SK-N-SH (cell line): Measurements from ENCODE around the gene ZNF609. TPM values are rescaled to one million over a fixed set of nuclear protein-coding genes. Genes with fewer than 3 reads are reported as not detected.

Experiments
- CTCF ChIA-PET: fragments of 300-600, 350-600 bp; formaldehyde crosslinking; extraction: SDS; loops from one replicate; lab custom pipeline; 2021; lab: Yijun Ruan, JAX
- POLR2A ChIA-PET: fragments of 350-600 bp; sonication (Branson Sonifier 250); formaldehyde crosslinking; extraction: SDS; loops from one replicate; lab custom pipeline; 2020; ENCODE audit warnings: antibody characterized with exemption, inconsistent platforms; lab: Yijun Ruan, JAX
- DNase-seq: peaks from one replicate; pipeline ENCODE4 v3.0.0; 2012
- H2AFZ ChIP-seq: fragments of 200-600 bp; sonication (generic); 2 replicates; pipeline ENCODE4 v1.8.1; 2016; ENCODE audit warnings: antibody characterized with exemption, mild to moderate bottlenecking, low read depth
- H3F3A ChIP-seq: fragments of 200-600 bp; sonication (generic); replicated peaks from 2 replicates; pipeline ENCODE3; 2016; ENCODE audit warnings: antibody characterized with exemption, mild to moderate bottlenecking; ENCODE audit not compliant: insufficient read depth
- H3K27ac ChIP-seq, 2 experiments: fragments of 200-500 bp in 1 of 2; fragments of 200-600 bp in 1 of 2; sonication (Bioruptor generic) in 1 of 2; sonication (generic), shearing (Covaris generic) in 1 of 2; 2 replicates each; pipeline versions ENCODE4 v1.5.1 to v1.6.1; 2014 to 2016; ENCODE audit warnings: low read depth in 2 of 2, inconsistent platforms in 1 of 2, low read length in 1 of 2, mild to moderate bottlenecking in 1 of 2, mixed read lengths in 1 of 2
- H3K27me3 ChIP-seq: fragments of 200-600 bp; sonication (generic), shearing (Covaris generic); 2 replicates; pipeline ENCODE4 v1.6.1; 2016; ENCODE audit warnings: mixed run types; ENCODE audit not compliant: insufficient read depth
- H3K36me3 ChIP-seq, 2 experiments: fragments of 200-500 bp in 1 of 2; fragments of 200-600 bp in 1 of 2; sonication (Bioruptor generic) in 1 of 2; sonication (generic) in 1 of 2; replicated peaks in 1 of 2; 2 replicates each; pipeline versions ENCODE3 to v1.5.1; 2014 to 2016; ENCODE audit warnings: low read length in 1 of 2, mild to moderate bottlenecking in 1 of 2; ENCODE audit not compliant: insufficient read depth in 2 of 2, control insufficient read depth in 1 of 2
- H3K4me1 ChIP-seq, 2 experiments: fragments of 200-500 bp in 1 of 2; fragments of 200-600 bp in 1 of 2; sonication (Bioruptor generic) in 1 of 2; sonication (generic), shearing (Covaris generic) in 1 of 2; 2 replicates each; pipeline versions ENCODE4 v1.5.1 to v1.6.1; 2014 to 2016; ENCODE audit warnings: low read depth in 1 of 2, low read length in 1 of 2, mixed run types in 1 of 2; ENCODE audit not compliant: insufficient read depth in 2 of 2, control insufficient read depth in 1 of 2
- H3K4me2 ChIP-seq: fragments of 200-600 bp; sonication (generic), shearing (Covaris generic); 2 replicates; pipeline ENCODE4 v1.6.1; 2017; ENCODE audit warnings: mixed run types
- H3K4me3 ChIP-seq, 2 experiments: fragments of 200-500 bp in 1 of 2; fragments of 200-600 bp in 1 of 2; sonication (Bioruptor generic) in 1 of 2; sonication (generic), shearing (Covaris generic) in 1 of 2; 2 replicates each; pipeline versions ENCODE4 v1.5.1 to v1.8.1; 2014 to 2016; ENCODE audit warnings: low read depth in 2 of 2, inconsistent platforms in 1 of 2, low read length in 1 of 2, mild to moderate bottlenecking in 1 of 2, mixed read lengths in 1 of 2, moderate library complexity in 1 of 2
- H3K79me2 ChIP-seq: fragments of 200-600 bp; sonication (generic); 2 replicates; pipeline ENCODE4 v1.8.1; 2017; ENCODE audit warnings: mild to moderate bottlenecking; ENCODE audit not compliant: insufficient read depth
- H3K9ac ChIP-seq: fragments of 200-600 bp; sonication (generic); 2 replicates; pipeline ENCODE4 v1.6.1; 2017; ENCODE audit warnings: mixed run types
- H3K9me2 ChIP-seq: fragments of 200-600 bp; sonication (generic); 2 replicates; pipeline ENCODE4 v1.6.1; 2017; ENCODE audit warnings: mixed run types
- H3K9me3 ChIP-seq: fragments of 200-600 bp; sonication (generic); 2 replicates; pipeline ENCODE4 v1.6.1; 2017; ENCODE audit warnings: mixed run types, mild to moderate bottlenecking, moderate library complexity
- H4K20me1 ChIP-seq: fragments of 200-600 bp; sonication (generic); 2 replicates; pipeline ENCODE4 v1.6.1; 2017; ENCODE audit warnings: mild to moderate bottlenecking, mixed run types; ENCODE audit not compliant: insufficient read depth
- CHD2 ChIP-seq: fragments of 150-350 bp; IDR thresholded peaks from 2 replicates; pipeline ENCODE4 v1.6.1; 2018; ENCODE audit warnings: low read length; ENCODE audit not compliant: partially characterized antibody
- ELF1 ChIP-seq: IDR thresholded peaks from 2 replicates; pipeline ENCODE4 v1.4.0; 2012
- EP300 ChIP-seq, 2 experiments: IDR thresholded peaks; 2 replicates each; pipeline versions ENCODE4 v1.4.0 to v1.6.1; 2012; ENCODE audit warnings: borderline replicate concordance in 1 of 2, low read depth in 1 of 2, low read length in 1 of 2
- EZH2phosphoT487 ChIP-seq: fragments of 200-600 bp; sonication (generic); IDR thresholded peaks from 2 replicates; pipeline ENCODE4 v1.6.1; 2017; ENCODE audit warnings: low read depth, mixed run types, mild to moderate bottlenecking, antibody characterized with exemption, moderate library complexity, borderline replicate concordance
- FOSL2 ChIP-seq: IDR thresholded peaks from 2 replicates; pipeline ENCODE4 v1.4.0; 2012; ENCODE audit warnings: low read depth, mild to moderate bottlenecking, moderate library complexity, borderline replicate concordance
- GATA2 ChIP-seq: sonication (generic); formaldehyde crosslinking; IDR thresholded peaks from 2 replicates; pipeline ENCODE4 v1.5.0; 2020; ENCODE audit warnings: mild to moderate bottlenecking, missing genetic modification reagents
- JUND ChIP-seq: IDR thresholded peaks from 2 replicates; pipeline ENCODE4 v1.4.0; 2012
- MAX ChIP-seq: IDR thresholded peaks from 2 replicates; pipeline ENCODE4 v1.4.0; 2012; ENCODE audit warnings: low read depth
- PBX3 ChIP-seq: IDR thresholded peaks from 2 replicates; pipeline ENCODE4; 2012
- POLR2AphosphoS5 ChIP-seq: IDR thresholded peaks from 2 replicates; pipeline ENCODE4 v1.6.1; 2012; ENCODE audit warnings: low read depth, low read length
- REST ChIP-seq: IDR thresholded peaks from 2 replicates; pipeline ENCODE4 v1.6.1; 2012; ENCODE audit warnings: mild to moderate bottlenecking, low read depth, low read length, moderate library complexity
- SIN3A ChIP-seq: IDR thresholded peaks from 2 replicates; pipeline ENCODE4 v1.6.1; 2012; ENCODE audit warnings: low read depth, mild to moderate bottlenecking, low read length, moderate library complexity, borderline replicate concordance
- TAF1 ChIP-seq: IDR thresholded peaks from 2 replicates; pipeline ENCODE4 v1.6.1; 2012; ENCODE audit warnings: low read depth, mild to moderate bottlenecking, low read length, moderate library complexity, borderline replicate concordance
- TCF12 ChIP-seq: IDR thresholded peaks from 2 replicates; pipeline ENCODE4 v1.4.0; 2012
- TEAD4 ChIP-seq: IDR thresholded peaks from 2 replicates; pipeline ENCODE4 v1.4.0; 2012; ENCODE audit warnings: mild to moderate bottlenecking, borderline replicate concordance; ENCODE audit not compliant: insufficient read depth
- USF2 ChIP-seq: fragments of 150-350 bp; IDR thresholded peaks from 2 replicates; pipeline ENCODE4 v1.6.1; 2017; ENCODE audit warnings: antibody characterized with exemption, low read length, low read depth, borderline replicate concordance
- YY1 ChIP-seq: IDR thresholded peaks from 2 replicates; pipeline ENCODE4 v1.4.0; 2012; ENCODE audit warnings: low read depth, mild to moderate bottlenecking
- WGBS: methylation state at CpG from one replicate; pipeline ENCODE4 v1.1.6; 2017; ENCODE audit warnings: low lambda C conversion rate; 5-methylcytosine and 5-hydroxymethylcytosine counted together
- polyA plus RNA-seq, 3 experiments: library from polyadenylated mRNA; depleted of rRNA; stranded (reverse); fragments of >200 nt; gene quantifications; 2 replicates each; pipeline ENCODE4 v1.2.3, GENCODE V29; 2012

ZNF609 gene
- polyA plus RNA-seq, 1 of the 3 experiments (the other 2 are of a cell fraction): 12.6 TPM

GRCh38 chr15:64527263-64527984 is 67.0 kb downstream of the ZNF609 start:
- no peak overlapping the region for H3K9ac ChIP-seq
- H3K79me2 ChIP-seq: peaks cover 99% of the 10 kb centered on the region
- no peaks in the 10 kb centered on the region for H3K9me3 ChIP-seq
- 87% methylated on average over 4 of the region's 4 CpGs for WGBS
- POLR2A ChIA-PET: no interaction called here
- peaks cover 0 to 4% of the 10 kb centered on the region in 2 experiments for H3K36me3 ChIP-seq
- no peaks in the 10 kb centered on the region for H3K27me3 ChIP-seq
- no peak overlapping the region for H3K4me3 ChIP-seq
- H3K27ac ChIP-seq: peak overlapping the region in 1 of 2 experiments; percentile 75; a peak in 2 of 4 replicates
- peaks cover 38% of the 10 kb centered on the region for H3F3A ChIP-seq
- no peak overlapping the region for H2AFZ ChIP-seq
- H3K4me1 ChIP-seq: peaks cover 0 to 26% of the 10 kb centered on the region in 2 experiments; a peak in 2 of 4 replicates
- H3K9me2 ChIP-seq: no peaks in the 10 kb centered on the region
- peaks cover 15% of the 10 kb centered on the region; the same call in 1 of the 2 replicates for H4K20me1 ChIP-seq
- TF ChIP-seq JUND (peak; percentile 43; the same call in 1 of the 2 replicates), FOSL2 (peak; percentile 73), EP300 (IDR thresholded peaks at IDR 0.05; ENCODE audit: borderline replicate concordance in 1 of 2, low read depth in 1 of 2, low read length in 1 of 2) (no peak), SIN3A (0 out of 2 replicates have a peak, but pooled peaks have one; percentile 38), TCF12 (peak; percentile 77)
- DNase-seq: no peak
- CTCF ChIA-PET: no interaction called here
- peak overlapping the region; percentile 36; the same call in 1 of the 2 replicates for H3K4me2 ChIP-seq

- Histone ChIP-seq H3K79me2 (peaks cover 99% of the 10 kb centered on the region), H3K4me3 (no peak overlapping the region), H3K9ac (no peak overlapping the region), H2AFZ (no peak overlapping the region), H3F3A (peaks cover 36% of the 10 kb centered on the region), H3K9me2 (no peaks in the 10 kb centered on the region), H3K4me2 (no peak overlapping the region), H3K27ac (no peak overlapping the region), H3K27me3 (no peaks in the 10 kb centered on the region), H3K9me3 (no peaks in the 10 kb centered on the region), H3K4me1 (peaks cover 0 to 23% of the 10 kb centered on the region in 2 experiments; a peak in 1 of 4 replicates), H4K20me1 (peaks cover 9% of the 10 kb centered on the region; the same call in 1 of the 2 replicates), H3K36me3 (peaks cover 0 to 4% of the 10 kb centered on the region in 2 experiments)
- no peak for TF ChIP-seq TAF1
- no peak for TF ChIP-seq PBX3
- no peak for TF ChIP-seq REST
- TF ChIP-seq CHD2: no peak
- no peak for TF ChIP-seq SIN3A
- no peak for TF ChIP-seq TCF12
- no peak for TF ChIP-seq MAX
- TF ChIP-seq EZH2phosphoT487: no peak
- TF ChIP-seq POLR2AphosphoS5: no peak
- TF ChIP-seq USF2: no peak
- TF ChIP-seq ELF1: no peak
- TF ChIP-seq YY1: no peak
- no peak for TF ChIP-seq TEAD4
- no peak for TF ChIP-seq JUND
- no peak for TF ChIP-seq GATA2 (CRISPR knock-in tag)
- ChIA-PET POLR2A (no interaction called here), CTCF (no interaction called here)
- no peak for DNase-seq
- 100% methylated on average over 5 of the region's 10 CpGs for WGBS
These were observed 68.5 kb downstream of the ZNF609 start for GRCh38 chr15:64528871-64529270.
